Mononuclear cell (primary cell): ENCODE data around the gene CRB1. TPM values are rescaled to one million over a fixed set of nuclear protein-coding genes. Genes with fewer than 3 reads are reported as not detected.

Experiments used
- H3K27me3 ChIP-seq: 2 replicates; pipeline ENCODE4 v1.6.0; 2011; ENCODE audit warnings: low read length, control low read depth; ENCODE audit not compliant: insufficient read depth
- H3K4me1 ChIP-seq: 2 replicates; pipeline ENCODE4 v1.5.1; 2011; ENCODE audit warnings: mild to moderate bottlenecking, low read length, control low read depth; ENCODE audit not compliant: insufficient read depth
- H3K4me3 ChIP-seq: 2 replicates; pipeline ENCODE4 v1.5.1; 2011; ENCODE audit warnings: mild to moderate bottlenecking, low read length, moderate library complexity
- H3K9me3 ChIP-seq: 2 replicates; pipeline ENCODE4 v1.5.1; 2011; ENCODE audit warnings: low read depth, mild to moderate bottlenecking, control low read depth, low read length
- total RNA-seq: library from RNA; depleted of rRNA; stranded (reverse); fragments of >200 nt; gene quantifications from one replicate; pipeline ENCODE4 v1.2.3, GENCODE V29; 2012

The CRB1 gene
- total RNA-seq, 1 donor: under 0.01 TPM

- H3K4me3 ChIP-seq: no peak overlapping the region
- no peaks in the 10 kb centered on the region for H3K9me3 ChIP-seq
- no peaks in the 10 kb centered on the region for H3K4me1 ChIP-seq
- H3K27me3 ChIP-seq: no peaks in the 10 kb centered on the region
Observed at GRCh38 chr1:197314682-197315081, 46.6 kb downstream of the CRB1 start.

GRCh38 chr1:197319631-197320030 lies 51.6 kb downstream of the CRB1 start:
- Histone ChIP-seq H3K4me3 (no peak overlapping the region), H3K4me1 (no peaks in the 10 kb centered on the region), H3K27me3 (no peaks in the 10 kb centered on the region), H3K9me3 (no peaks in the 10 kb centered on the region)

- Histone ChIP-seq H3K4me3 (no peak overlapping the region), H3K27me3 (no peaks in the 10 kb centered on the region), H3K4me1 (no peaks in the 10 kb centered on the region), H3K9me3 (no peaks in the 10 kb centered on the region)
Observed at GRCh38 chr1:197320991-197321531, 53.0 kb downstream of the CRB1 start.

- no peaks in the 10 kb centered on the region for H3K9me3 ChIP-seq
- H3K27me3 ChIP-seq: no peaks in the 10 kb centered on the region
- no peaks in the 10 kb centered on the region for H3K4me1 ChIP-seq
- H3K4me3 ChIP-seq: no peak overlapping the region
Observed at GRCh38 chr1:197321811-197322210, 53.8 kb downstream of the CRB1 start.

GRCh38 chr1:197327776-197328364 lies 59.8 kb downstream of the CRB1 start:
- Histone ChIP-seq H3K27me3 (no peaks in the 10 kb centered on the region), H3K4me1 (no peaks in the 10 kb centered on the region), H3K4me3 (no peak overlapping the region), H3K9me3 (no peaks in the 10 kb centered on the region)

- H3K4me3 ChIP-seq: no peak overlapping the region
- no peaks in the 10 kb centered on the region for H3K4me1 ChIP-seq
- no peaks in the 10 kb centered on the region for H3K27me3 ChIP-seq
- no peaks in the 10 kb centered on the region for H3K9me3 ChIP-seq
Observed at GRCh38 chr1:197330213-197330612, 62.2 kb downstream of the CRB1 start.

GRCh38 chr1:197331565-197331964 lies 63.5 kb downstream of the CRB1 start:
- H3K4me1 ChIP-seq: no peaks in the 10 kb centered on the region
- H3K27me3 ChIP-seq: no peaks in the 10 kb centered on the region
- no peak overlapping the region for H3K4me3 ChIP-seq
- H3K9me3 ChIP-seq: no peaks in the 10 kb centered on the region

GRCh38 chr1:197333041-197333440 lies 65.0 kb downstream of the CRB1 start:
- H3K27me3 ChIP-seq: no peaks in the 10 kb centered on the region

GRCh38 chr1:197336571-197336970 lies 68.5 kb downstream of the CRB1 start:
- Histone ChIP-seq H3K4me1 (no peaks in the 10 kb centered on the region), H3K9me3 (no peaks in the 10 kb centered on the region), H3K27me3 (no peaks in the 10 kb centered on the region), H3K4me3 (no peak overlapping the region)

More at GRCh38 chr1:197333041-197333440, 65.0 kb downstream of the CRB1 start:
- H3K9me3 ChIP-seq: no peaks in the 10 kb centered on the region
- no peaks in the 10 kb centered on the region for H3K4me1 ChIP-seq
- H3K4me3 ChIP-seq: no peak overlapping the region

- Histone ChIP-seq H3K4me1 (no peaks in the 10 kb centered on the region), H3K27me3 (no peaks in the 10 kb centered on the region), H3K4me3 (no peak overlapping the region), H3K9me3 (no peaks in the 10 kb centered on the region)
Observed at GRCh38 chr1:197339106-197340060, 71.3 kb downstream of the CRB1 start.

- no peaks in the 10 kb centered on the region for H3K9me3 ChIP-seq
- H3K27me3 ChIP-seq: no peaks in the 10 kb centered on the region
- H3K4me1 ChIP-seq: no peaks in the 10 kb centered on the region
- no peak overlapping the region for H3K4me3 ChIP-seq
Observed at GRCh38 chr1:197341626-197342025, 73.6 kb downstream of the CRB1 start.

- H3K9me3 ChIP-seq: no peaks in the 10 kb centered on the region
- H3K27me3 ChIP-seq: no peaks in the 10 kb centered on the region
- no peaks in the 10 kb centered on the region for H3K4me1 ChIP-seq
- H3K4me3 ChIP-seq: no peak overlapping the region
Observed at GRCh38 chr1:197342044-197342565, 74.1 kb downstream of the CRB1 start.

- Histone ChIP-seq H3K27me3 (no peaks in the 10 kb centered on the region), H3K4me3 (no peak overlapping the region), H3K4me1 (no peaks in the 10 kb centered on the region), H3K9me3 (no peaks in the 10 kb centered on the region)
Observed at GRCh38 chr1:197342669-197343068, 74.6 kb downstream of the CRB1 start.

GRCh38 chr1:197343663-197344273 lies 75.7 kb downstream of the CRB1 start:
- Histone ChIP-seq H3K4me1 (no peaks in the 10 kb centered on the region), H3K27me3 (no peaks in the 10 kb centered on the region), H3K9me3 (no peaks in the 10 kb centered on the region), H3K4me3 (no peak overlapping the region)
